ENCODE measurements around the gene BPHL.
A peak's percentile ranks its signal among the peaks of the same experiment; 100 is the strongest.
"Not testable (repeated sequence)": the region's sequence is repeated elsewhere in the genome, so short reads cannot be mapped to it uniquely, and the experiment has no call there.

The BPHL gene

DNA sequence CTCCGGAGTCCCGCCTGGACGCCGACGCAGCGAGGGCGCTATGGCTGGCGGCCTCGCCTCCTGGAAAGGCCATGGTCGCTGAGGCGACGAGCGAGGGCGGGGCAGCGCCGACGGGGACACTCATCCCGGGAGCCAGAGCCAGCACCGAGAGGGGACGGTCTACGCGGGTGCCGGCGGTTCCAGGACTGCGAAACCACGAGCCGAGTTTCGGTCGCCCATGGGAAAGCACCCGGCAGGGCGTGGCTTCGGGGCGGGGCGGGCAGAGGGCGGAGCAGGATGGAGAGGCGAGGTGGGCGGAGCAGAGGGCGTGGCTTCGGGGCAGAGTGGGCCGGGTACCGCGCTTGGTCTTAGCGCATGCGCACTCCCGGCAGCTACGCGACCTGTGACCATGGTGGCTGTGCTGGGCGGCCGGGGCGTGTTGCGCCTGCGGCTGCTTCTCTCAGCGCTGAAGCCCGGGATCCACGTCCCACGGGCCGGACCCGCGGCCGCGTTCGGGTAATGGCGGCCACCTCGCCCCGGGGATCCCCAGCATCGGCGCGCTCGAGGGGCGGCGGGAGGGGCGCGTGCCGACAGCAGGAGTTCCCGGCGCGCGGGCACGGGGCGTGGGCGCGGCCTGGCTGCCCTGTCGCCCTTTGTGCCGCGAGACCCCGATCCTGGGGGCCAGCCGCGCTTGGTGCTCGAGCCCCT, at the start of gene BPHL:
BPHL (plus strand) TSS at position 359 of the 687 bp plus-strand sequence; CDS start at position 389, 30 bp downstream.
- peak within 1 kb of the TSS; percentile 92 for H3K4me3 ChIP-seq
- peak within 1 kb of the TSS; percentile 87 to 95 for H3K27ac ChIP-seq
- TF ChIP-seq, protein P1, sequence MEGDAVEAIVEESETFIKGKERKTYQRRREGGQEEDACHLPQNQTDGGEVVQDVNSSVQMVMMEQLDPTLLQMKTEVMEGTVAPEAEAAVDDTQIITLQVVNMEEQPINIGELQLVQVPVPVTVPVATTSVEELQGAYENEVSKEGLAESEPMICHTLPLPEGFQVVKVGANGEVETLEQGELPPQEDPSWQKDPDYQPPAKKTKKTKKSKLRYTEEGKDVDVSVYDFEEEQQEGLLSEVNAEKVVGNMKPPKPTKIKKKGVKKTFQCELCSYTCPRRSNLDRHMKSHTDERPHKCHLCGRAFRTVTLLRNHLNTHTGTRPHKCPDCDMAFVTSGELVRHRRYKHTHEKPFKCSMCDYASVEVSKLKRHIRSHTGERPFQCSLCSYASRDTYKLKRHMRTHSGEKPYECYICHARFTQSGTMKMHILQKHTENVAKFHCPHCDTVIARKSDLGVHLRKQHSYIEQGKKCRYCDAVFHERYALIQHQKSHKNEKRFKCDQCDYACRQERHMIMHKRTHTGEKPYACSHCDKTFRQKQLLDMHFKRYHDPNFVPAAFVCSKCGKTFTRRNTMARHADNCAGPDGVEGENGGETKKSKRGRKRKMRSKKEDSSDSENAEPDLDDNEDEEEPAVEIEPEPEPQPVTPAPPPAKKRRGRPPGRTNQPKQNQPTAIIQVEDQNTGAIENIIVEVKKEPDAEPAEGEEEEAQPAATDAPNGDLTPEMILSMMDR (IDR thresholded peaks at IDR 0.05) = no peak
- peak; percentile 97 for DNase-seq (ENCODE audit: low spot score)

DNA sequence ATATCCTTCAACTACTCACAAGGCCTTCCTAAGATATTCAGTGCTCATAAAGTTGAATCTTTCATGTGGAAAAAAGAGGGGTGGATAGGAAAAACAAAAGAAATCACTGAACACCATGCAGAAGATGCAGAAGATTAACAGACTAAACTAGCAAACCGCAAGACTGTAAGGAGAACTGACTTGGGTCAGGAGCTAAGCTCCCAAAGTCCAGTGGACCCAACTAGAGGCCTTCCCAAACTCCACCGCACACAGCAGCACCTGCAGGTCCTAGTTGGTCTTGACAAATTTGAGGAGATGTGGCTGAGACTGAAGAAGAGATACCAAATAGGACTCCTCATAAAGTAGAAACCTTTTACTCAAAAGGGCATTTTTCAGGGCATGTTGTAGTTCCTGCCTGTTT, 46.9 kb upstream of the BPHL start:
- DNase-seq (ENCODE audit: low spot score) = no peak
- TF ChIP-seq, protein P1 (IDR thresholded peaks at IDR 0.05) = no peak
- Histone ChIP-seq H3K27ac (no peak overlapping the region), H3K4me3 (no peak overlapping the region)

DNA sequence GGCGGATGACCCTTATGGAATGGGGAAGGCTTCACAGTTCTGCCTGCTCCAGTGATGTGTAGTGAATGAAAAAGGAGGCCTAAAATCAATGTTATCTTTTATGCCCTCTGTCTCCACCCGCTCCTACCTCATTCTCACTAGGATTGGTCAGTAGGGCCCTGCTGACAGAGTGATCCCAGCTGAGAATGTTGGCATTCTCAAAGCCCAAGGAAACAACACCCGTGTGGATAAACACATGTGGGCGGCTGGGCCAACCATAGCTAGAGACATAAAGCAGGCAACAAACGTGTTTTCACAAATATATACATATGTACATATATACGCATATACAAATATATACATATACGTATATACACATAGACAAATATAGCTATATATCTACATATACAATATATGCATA, 45.7 kb upstream of the BPHL start:
- H3K27ac ChIP-seq = no peak overlapping the region
- TF ChIP-seq, protein P1 (IDR thresholded peaks at IDR 0.05) = no peak
- no peak overlapping the region for H3K4me3 ChIP-seq
- DNase-seq (ENCODE audit: low spot score) = no peak

DNA sequence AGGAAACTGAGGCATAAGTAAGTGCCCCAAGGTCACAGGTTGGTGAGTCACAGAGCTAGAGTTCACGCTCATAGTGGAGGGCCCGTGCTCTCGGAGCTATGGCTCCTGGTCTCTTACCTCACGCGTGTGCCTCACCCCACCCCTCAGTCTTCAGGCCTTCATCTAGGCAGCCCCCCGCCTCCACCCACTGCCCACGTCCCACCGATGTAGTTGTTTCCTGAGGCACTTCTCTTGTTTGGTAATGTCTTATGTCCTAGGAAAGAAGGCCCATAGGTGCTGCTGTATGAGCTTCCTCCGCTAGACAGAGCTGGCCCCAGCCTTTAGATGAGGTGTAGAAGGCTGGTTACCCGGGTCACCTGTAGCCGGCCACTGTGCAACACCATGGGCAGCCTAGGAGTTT, 45.1 kb upstream of the BPHL start:
- Histone ChIP-seq H3K4me3 (no peak overlapping the region), H3K27ac (no peak overlapping the region)
- TF ChIP-seq, protein P1 (IDR thresholded peaks at IDR 0.05) = no peak
- DNase-seq (ENCODE audit: low spot score) = no peak

DNA sequence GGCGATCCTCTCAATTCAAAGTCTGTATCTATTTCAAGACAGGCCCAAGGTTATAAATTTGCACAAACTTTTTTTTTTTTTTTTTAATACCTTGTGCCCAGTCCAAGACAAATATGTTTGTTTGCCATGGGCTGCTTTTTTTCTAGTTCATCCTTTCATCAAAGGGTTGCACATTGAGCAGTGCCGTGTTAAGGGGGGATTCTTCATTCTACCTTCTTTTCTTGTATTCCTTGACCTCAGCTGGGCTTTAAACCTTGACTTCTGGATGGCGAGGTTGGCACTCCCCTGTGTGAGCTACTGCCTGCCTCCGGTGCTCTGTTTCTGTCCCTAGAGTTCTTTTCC, 42.8 kb upstream of the BPHL start:
- TF ChIP-seq, protein P1 (IDR thresholded peaks at IDR 0.05) = no peak
- Histone ChIP-seq H3K27ac (no peak overlapping the region), H3K4me3 (no peak overlapping the region)
- no peak for DNase-seq (ENCODE audit: low spot score)

DNA sequence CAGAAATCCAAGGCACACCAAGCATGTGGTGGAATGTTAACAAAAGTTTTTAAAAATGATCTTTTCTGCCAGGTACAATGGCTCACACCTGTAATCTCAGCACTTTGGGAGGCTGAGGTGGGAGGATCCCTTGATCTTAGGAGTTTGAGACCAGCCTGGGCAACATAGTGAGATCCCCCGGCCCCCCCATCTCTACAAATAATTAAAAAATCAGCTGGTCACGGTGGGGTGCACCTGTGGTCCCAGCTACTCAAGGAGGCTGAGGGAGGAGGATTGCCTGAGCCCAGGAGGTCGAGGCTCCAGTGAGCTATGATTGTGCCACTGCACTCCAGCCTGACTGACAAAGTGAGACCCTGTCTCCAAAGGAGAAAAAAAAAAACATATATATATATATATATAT, 42.2 kb upstream of the BPHL start:
- TF ChIP-seq, protein P1 (IDR thresholded peaks at IDR 0.05) = no peak
- Histone ChIP-seq H3K27ac (no peak overlapping the region), H3K4me3 (no peak overlapping the region)
- no peak for DNase-seq (ENCODE audit: low spot score)

DNA sequence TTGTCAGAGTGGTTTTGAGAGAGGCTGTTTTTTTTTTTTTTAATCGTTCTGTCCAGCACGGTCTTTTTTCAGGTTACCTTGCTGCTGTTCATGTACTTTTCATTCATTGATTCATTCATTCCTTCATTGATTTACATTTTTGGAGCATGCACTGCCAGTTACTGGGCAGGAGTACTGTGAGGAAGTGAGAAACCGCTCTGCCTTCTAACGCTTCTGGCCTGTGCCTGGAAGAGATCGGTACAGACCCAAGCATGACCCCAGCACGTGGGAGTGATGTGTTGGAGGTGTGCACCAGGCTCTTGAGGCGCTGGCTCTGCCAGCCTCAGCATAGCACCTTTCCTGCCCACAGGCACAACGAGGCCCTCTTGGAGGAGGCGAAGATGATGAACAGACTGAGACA, 41.1 kb upstream of the BPHL start:
- TF ChIP-seq, protein P1 (IDR thresholded peaks at IDR 0.05) = no peak
- Histone ChIP-seq H3K4me3 (no peak overlapping the region), H3K27ac (no peak overlapping the region)
- no peak for DNase-seq (ENCODE audit: low spot score)

DNA sequence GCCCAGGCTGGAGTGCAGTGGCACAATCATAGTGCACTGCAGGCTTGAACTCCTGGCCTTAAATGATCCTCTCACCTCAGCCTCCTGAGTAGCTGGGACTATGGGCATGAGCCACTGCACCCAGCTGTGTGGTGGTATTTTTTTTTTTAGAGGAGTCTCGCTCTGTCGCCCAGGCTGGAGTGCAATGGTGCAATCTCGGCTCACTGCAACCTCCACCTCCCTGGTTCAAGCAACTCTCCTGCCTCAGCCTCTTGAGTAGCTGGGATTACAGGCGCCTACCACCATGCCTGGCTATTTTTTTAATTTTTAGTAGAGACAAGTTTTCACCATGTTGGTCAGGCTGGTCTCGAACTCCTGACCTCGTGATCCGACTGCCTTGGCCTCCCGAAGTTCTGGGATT, 39.6 kb upstream of the BPHL start:
- not testable (repeated sequence) for H3K4me3 ChIP-seq; DNase-seq (ENCODE audit: low spot score); H3K27ac ChIP-seq
